Ishikawa (cell line): ENCODE data around the gene POLD3.

Experiments used
- CEBPB ChIP-seq: IDR thresholded peaks from 2 replicates; pipeline ENCODE4 v1.6.1; 2012
- CREB1 ChIP-seq: IDR thresholded peaks from 2 replicates; pipeline ENCODE4 v1.6.1; 2012; ENCODE audit warnings: low read depth
- EGR1 ChIP-seq: IDR thresholded peaks from 2 replicates; pipeline ENCODE4 v1.6.1; 2012
- EP300 ChIP-seq: IDR thresholded peaks from 2 replicates; pipeline ENCODE4 v1.6.1; 2012; ENCODE audit warnings: borderline replicate concordance
- FOXM1 ChIP-seq: IDR thresholded peaks from 2 replicates; pipeline ENCODE4 v1.6.1; 2012; ENCODE audit warnings: low read depth, borderline replicate concordance
- NFIC ChIP-seq: IDR thresholded peaks from 2 replicates; pipeline ENCODE4 v1.6.1; 2012
- RAD21 ChIP-seq: IDR thresholded peaks from 2 replicates; pipeline ENCODE4 v1.6.1; 2012; ENCODE audit warnings: low read depth
- TAF1 ChIP-seq: IDR thresholded peaks from 2 replicates; pipeline ENCODE4 v1.6.1; 2012; ENCODE audit warnings: low read depth, mild to moderate bottlenecking
- TCF12 ChIP-seq: IDR thresholded peaks from 2 replicates; pipeline ENCODE4 v1.6.1; 2012; ENCODE audit warnings: low read depth
- TEAD4 ChIP-seq: IDR thresholded peaks from 2 replicates; pipeline ENCODE4 v1.6.1; 2012
- YY1 ChIP-seq: IDR thresholded peaks from 2 replicates; pipeline ENCODE4 v1.6.1; 2012; ENCODE audit warnings: low read depth
- ZBTB7A ChIP-seq: IDR thresholded peaks from 2 replicates; pipeline ENCODE4 v1.6.1; 2012; ENCODE audit warnings: low read depth
- TF ChIP-seq, protein P1 (sequence below): IDR thresholded peaks from 2 replicates; pipeline ENCODE4 v1.6.1; 2012
- TF ChIP-seq, protein P2 (sequence below): IDR thresholded peaks from 2 replicates; pipeline ENCODE4 v1.6.1; 2012
- TF ChIP-seq, protein P3 (sequence below): IDR thresholded peaks from 2 replicates; pipeline ENCODE4 v1.6.1; 2012; ENCODE audit warnings: low read depth, mild to moderate bottlenecking

The POLD3 gene, protein sequence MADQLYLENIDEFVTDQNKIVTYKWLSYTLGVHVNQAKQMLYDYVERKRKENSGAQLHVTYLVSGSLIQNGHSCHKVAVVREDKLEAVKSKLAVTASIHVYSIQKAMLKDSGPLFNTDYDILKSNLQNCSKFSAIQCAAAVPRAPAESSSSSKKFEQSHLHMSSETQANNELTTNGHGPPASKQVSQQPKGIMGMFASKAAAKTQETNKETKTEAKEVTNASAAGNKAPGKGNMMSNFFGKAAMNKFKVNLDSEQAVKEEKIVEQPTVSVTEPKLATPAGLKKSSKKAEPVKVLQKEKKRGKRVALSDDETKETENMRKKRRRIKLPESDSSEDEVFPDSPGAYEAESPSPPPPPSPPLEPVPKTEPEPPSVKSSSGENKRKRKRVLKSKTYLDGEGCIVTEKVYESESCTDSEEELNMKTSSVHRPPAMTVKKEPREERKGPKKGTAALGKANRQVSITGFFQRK

DNA sequence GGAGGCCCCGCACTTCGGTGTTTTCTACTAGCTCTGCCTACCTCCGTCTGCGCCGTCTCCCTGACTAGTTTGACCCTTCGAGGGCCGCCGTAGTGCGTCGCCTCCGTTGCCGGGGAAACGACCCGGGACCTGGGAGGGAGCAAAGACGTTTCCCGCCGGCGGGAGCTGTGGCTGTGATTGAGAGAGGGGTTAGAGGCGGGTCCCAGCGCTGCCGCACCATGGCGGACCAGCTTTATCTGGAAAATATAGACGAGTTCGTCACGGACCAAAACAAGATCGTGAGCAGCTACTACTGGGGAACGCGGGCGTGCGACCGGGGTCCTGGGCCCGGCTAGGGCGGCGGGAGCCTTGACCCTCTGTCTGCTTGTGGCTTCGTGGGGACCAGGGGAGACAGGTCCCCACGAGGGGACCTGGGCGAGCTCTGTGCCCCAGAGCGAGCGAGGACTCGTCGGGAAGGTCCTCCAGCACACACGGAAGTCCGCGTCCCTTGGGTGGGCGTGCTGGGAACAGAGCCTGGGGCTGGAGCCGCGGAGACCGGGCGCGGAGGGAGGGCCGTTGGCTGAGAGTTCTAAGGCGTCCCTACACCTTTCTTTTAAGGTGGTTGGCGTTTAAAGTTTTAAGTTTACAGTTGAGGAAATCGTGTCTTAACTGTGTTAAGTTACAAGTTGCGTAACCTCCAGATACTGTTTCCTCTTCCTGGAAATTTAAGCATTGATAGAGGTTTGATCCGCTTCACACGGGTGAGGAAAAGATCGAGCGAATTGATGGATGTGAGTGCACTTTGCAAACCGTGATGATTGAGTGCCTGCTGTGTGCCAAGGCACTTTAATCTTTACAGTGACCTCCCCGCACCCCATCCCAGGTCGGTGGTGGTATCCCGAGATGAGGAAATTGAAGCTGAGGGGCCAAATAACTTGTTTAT lies at the start of gene POLD3:
Gene POLD3 (plus strand): TSS at position 142 of the 922 bp plus-strand sequence. CDS start 77 bp downstream, at position 219.
- TF ChIP-seq FOXM1 (peak; percentile 28; the same call in 1 of the 2 replicates), TEAD4 (no peak), TCF12 (0 out of 2 replicates have a peak, but pooled peaks have one; percentile 9), YY1 (peak; percentile 68; the same call in 1 of the 2 replicates), CEBPB (peak; percentile 82), ZBTB7A (peak; percentile 66; the same call in 1 of the 2 replicates), CREB1 (peak; percentile 67), TAF1 (peak; percentile 78), NFIC (no peak), EGR1 (no peak)
- TF ChIP-seq, protein P1, sequence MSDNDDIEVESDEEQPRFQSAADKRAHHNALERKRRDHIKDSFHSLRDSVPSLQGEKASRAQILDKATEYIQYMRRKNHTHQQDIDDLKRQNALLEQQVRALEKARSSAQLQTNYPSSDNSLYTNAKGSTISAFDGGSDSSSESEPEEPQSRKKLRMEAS, result 0 out of 2 replicates have a peak, but pooled peaks have one; percentile 49

DNA sequence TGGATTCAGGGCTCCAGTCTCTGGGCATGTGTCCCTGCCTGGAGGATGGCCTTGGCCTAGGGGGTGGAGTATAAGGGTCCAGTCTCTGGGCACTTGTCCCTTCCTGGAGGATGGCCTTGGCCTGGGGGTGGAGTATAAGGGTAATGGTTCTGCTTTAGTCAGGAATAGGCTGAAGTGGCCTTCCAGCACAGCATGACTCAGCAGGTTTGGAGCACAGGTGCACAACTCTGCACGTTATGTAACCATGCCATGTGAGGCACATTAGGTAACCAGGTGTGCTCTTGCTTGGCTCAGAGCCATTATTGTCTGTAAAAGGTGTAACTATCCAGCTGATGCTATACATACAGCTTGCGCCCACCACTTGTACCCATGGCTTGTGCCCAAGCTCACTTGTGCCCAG lies 48.4 kb upstream of the POLD3 start:
- no peak for TF ChIP-seq TAF1
- TF ChIP-seq, protein P2, sequence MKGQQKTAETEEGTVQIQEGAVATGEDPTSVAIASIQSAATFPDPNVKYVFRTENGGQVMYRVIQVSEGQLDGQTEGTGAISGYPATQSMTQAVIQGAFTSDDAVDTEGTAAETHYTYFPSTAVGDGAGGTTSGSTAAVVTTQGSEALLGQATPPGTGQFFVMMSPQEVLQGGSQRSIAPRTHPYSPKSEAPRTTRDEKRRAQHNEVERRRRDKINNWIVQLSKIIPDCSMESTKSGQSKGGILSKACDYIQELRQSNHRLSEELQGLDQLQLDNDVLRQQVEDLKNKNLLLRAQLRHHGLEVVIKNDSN, result peak; percentile 60; the same call in 1 of the 2 replicates
- TF ChIP-seq YY1, result peak; percentile 44; the same call in 1 of the 2 replicates
- no peak for TF ChIP-seq ZBTB7A
- TF ChIP-seq RAD21, result no peak
- no peak for TF ChIP-seq EP300
- TF ChIP-seq FOXM1, result no peak

DNA sequence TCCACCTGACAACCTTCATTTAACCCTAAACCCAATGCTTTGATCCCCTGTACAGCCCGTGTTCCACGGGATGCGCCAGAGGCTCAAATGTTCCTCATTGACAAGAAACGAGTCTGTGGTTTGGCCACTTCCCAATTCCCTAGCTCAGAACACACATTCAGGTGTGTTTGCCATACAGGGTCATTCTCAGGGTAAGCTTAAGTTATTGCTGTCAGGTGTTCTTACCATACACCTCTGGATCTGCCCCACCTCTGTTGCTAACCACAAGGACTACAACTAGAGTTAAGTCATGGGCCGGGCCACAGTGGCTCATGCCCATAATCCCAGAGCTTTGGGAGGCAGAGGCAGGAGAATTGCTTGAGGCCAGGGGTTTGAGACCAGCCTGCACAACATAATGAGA lies 45.6 kb upstream of the POLD3 start:
- no peak for TF ChIP-seq EGR1
- no peak for TF ChIP-seq EP300
- TF ChIP-seq, protein P2, result no peak
- no peak for TF ChIP-seq TEAD4
- TF ChIP-seq TCF12, result no peak
- TF ChIP-seq RAD21, result no peak
- no peak for TF ChIP-seq TAF1
- TF ChIP-seq ZBTB7A, result no peak
- no peak for TF ChIP-seq CREB1
- TF ChIP-seq YY1, result no peak
- TF ChIP-seq FOXM1, result no peak
- TF ChIP-seq, protein P1, result no peak
- no peak for TF ChIP-seq NFIC
- TF ChIP-seq, protein P3, sequence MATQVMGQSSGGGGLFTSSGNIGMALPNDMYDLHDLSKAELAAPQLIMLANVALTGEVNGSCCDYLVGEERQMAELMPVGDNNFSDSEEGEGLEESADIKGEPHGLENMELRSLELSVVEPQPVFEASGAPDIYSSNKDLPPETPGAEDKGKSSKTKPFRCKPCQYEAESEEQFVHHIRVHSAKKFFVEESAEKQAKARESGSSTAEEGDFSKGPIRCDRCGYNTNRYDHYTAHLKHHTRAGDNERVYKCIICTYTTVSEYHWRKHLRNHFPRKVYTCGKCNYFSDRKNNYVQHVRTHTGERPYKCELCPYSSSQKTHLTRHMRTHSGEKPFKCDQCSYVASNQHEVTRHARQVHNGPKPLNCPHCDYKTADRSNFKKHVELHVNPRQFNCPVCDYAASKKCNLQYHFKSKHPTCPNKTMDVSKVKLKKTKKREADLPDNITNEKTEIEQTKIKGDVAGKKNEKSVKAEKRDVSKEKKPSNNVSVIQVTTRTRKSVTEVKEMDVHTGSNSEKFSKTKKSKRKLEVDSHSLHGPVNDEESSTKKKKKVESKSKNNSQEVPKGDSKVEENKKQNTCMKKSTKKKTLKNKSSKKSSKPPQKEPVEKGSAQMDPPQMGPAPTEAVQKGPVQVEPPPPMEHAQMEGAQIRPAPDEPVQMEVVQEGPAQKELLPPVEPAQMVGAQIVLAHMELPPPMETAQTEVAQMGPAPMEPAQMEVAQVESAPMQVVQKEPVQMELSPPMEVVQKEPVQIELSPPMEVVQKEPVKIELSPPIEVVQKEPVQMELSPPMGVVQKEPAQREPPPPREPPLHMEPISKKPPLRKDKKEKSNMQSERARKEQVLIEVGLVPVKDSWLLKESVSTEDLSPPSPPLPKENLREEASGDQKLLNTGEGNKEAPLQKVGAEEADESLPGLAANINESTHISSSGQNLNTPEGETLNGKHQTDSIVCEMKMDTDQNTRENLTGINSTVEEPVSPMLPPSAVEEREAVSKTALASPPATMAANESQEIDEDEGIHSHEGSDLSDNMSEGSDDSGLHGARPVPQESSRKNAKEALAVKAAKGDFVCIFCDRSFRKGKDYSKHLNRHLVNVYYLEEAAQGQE, result no peak
- no peak for TF ChIP-seq CEBPB

DNA sequence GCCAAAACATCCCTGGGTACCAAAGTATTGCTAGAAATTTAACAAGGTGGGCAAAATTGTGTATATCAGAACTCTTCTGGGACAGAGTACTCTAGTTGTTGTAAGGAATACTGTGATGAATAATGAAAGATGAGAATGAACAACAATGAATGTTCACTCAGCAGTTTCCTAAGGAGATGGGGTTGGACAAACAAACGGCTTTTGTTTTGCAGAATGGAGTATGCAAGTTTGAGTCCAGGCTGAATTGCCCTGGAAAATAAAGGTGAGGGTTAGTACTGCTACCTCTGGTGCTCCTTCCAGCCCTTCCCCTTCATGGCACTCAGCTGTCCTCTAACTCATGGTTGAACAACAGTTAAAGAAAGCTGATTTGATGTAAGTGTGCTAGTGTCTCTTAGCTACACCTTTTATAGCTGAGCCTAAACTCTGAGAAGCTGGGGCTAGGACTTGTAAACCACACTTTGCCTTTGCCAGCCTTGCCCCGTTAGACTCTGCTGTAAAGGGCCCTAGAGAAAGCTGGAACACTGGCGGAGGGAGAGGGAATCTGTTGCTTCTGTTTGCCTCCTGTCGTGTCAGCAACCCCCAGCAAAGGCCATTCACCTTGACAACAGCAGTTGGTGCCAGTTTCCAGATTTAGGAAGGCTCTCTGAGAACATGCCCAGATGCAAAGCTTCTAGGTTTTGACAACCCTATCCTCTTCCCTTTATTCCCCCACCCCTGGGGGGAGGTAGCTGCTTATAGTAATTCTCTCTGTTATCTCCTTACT lies 41.2 kb upstream of the POLD3 start:
- TF ChIP-seq CREB1 (no peak), TEAD4 (no peak), EGR1 (no peak), ZBTB7A (no peak), TCF12 (no peak), YY1 (no peak), FOXM1 (no peak), TAF1 (no peak), NFIC (no peak), RAD21 (no peak)
- TF ChIP-seq, protein P2, result no peak
- TF ChIP-seq, protein P3, result no peak
- TF ChIP-seq, protein P1, result no peak
